SJCRH30 (cell line): ENCODE data around the gene TNPO1. TPM values are rescaled to one million over a fixed set of nuclear protein-coding genes. Genes with fewer than 3 reads are reported as not detected.

ENCODE experiments used
- DNase-seq, 2 experiments: peaks; one replicate each; pipeline ENCODE4 v3.0.0-alpha.2; 2015 to 2020
- H3K27ac ChIP-seq: fragments of 250-450 bp; sonication (Bioruptor Pico); 2 replicates; pipeline ENCODE4 v1.5.1; 2020; ENCODE audit warnings: mild to moderate bottlenecking, moderate library complexity
- H3K27me3 ChIP-seq: fragments of 250-450 bp; sonication (Bioruptor Pico); 2 replicates; pipeline ENCODE4 v1.5.1; 2020; ENCODE audit warnings: mild to moderate bottlenecking, moderate library complexity
- H3K36me3 ChIP-seq: fragments of 250-450 bp; sonication (Bioruptor Pico); 2 replicates; pipeline ENCODE4 v1.5.1; 2020; ENCODE audit warnings: mild to moderate bottlenecking, moderate library complexity
- H3K4me1 ChIP-seq: fragments of 250-450 bp; sonication (Bioruptor Pico); 2 replicates; pipeline ENCODE4 v1.5.1; 2020; ENCODE audit warnings: mild to moderate bottlenecking, moderate library complexity
- H3K4me3 ChIP-seq: fragments of 250-450 bp; sonication (Bioruptor Pico); 2 replicates; pipeline ENCODE4 v1.5.1; 2020; ENCODE audit warnings: mild to moderate bottlenecking, moderate library complexity
- H3K9me3 ChIP-seq: fragments of 250-450 bp; sonication (Bioruptor Pico); replicated peaks from 2 replicates; pipeline ENCODE4 v1.5.1; 2020; ENCODE audit warnings: mild to moderate bottlenecking, moderate library complexity
- total RNA-seq: library from RNA; depleted of rRNA; stranded (reverse); fragments of >200 nt; shearing (Covaris generic); gene quantifications from 2 replicates; pipeline ENCODE4 v1.2.3, GENCODE V29; 2014

Gene TNPO1
- total RNA-seq, 1 experiment from 2014 or later, result 209 TPM

DNA sequence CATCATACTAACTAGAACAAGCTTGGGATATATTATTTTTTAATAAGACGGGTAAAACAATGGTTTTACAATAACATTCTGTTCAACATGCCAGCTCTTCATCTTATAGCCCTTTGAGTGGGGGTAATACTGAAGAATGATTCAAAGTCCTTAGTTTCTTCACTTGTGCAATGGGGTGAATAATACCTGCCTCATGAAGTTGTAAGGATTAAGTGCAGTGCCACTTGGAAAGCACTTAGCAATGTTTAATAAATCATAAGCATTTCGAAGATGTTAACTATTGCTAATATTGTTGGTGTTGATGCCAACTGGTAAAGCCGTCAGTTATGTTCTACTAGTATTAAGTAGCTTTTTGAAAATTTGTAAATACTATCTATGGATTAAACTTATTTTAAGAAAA lies 38.0 kb downstream of the TNPO1 start:
- Histone ChIP-seq H3K36me3 (peaks cover 90% of the 10 kb centered on the region), H3K9me3 (no peaks in the 10 kb centered on the region), H3K4me3 (no peak overlapping the region), H3K27me3 (no peaks in the 10 kb centered on the region), H3K4me1 (no peaks in the 10 kb centered on the region; the same call in 1 of the 2 replicates), H3K27ac (no peak overlapping the region)
- DNase-seq, result no peak

GRCh38 chr5:72855821-72856220 lies 39.4 kb downstream of the TNPO1 start:
- DNase-seq, result no peak
- H3K27me3 ChIP-seq, result no peaks in the 10 kb centered on the region
- no peaks in the 10 kb centered on the region; the same call in 1 of the 2 replicates for H3K4me1 ChIP-seq
- no peaks in the 10 kb centered on the region for H3K9me3 ChIP-seq
- H3K4me3 ChIP-seq, result no peak overlapping the region
- no peak overlapping the region for H3K27ac ChIP-seq
- H3K36me3 ChIP-seq, result peaks cover 91% of the 10 kb centered on the region

DNA sequence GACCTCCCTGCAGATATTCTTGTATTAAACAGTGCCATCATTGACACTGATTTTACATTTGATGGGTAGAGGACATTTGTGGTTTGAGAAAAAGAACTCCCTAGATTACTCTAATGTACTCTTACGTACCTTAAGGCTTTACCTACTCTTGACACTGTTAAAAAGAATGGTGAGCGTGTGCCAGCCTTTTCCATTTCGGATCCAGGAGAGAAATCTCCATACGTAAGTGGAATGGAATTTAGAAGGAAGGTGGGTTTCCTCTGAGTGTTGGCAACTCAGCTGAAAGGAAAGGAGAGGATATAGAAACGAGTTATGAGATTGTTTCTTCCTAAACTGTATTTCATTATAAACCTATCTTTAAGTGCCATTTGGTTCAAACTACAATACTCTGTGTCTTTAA lies 40.9 kb downstream of the TNPO1 start:
- H3K9me3 ChIP-seq, result no peaks in the 10 kb centered on the region
- no peaks in the 10 kb centered on the region for H3K27me3 ChIP-seq
- no peak overlapping the region for H3K4me3 ChIP-seq
- no peaks in the 10 kb centered on the region for H3K4me1 ChIP-seq
- no peak for DNase-seq
- H3K36me3 ChIP-seq, result peaks cover 91% of the 10 kb centered on the region
- no peak overlapping the region for H3K27ac ChIP-seq

DNA sequence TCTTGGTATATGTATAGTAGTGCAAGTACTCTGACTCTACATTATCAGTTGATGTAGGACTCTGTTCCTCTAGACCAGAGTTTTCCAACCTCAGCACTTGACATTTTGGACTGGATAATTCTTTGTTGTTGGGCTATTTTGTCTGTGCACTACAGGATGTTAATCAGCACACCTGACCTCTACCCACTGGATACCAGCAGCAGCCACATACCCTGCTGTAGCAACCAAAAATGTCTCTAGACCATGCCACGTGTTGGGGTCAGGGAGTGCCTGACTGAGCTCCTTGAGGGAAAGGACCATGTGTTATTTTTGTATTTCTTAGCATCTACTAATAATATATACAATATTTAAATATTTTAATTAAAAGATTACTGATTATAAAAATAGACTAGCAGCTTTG lies 42.7 kb downstream of the TNPO1 start:
- no peaks in the 10 kb centered on the region for H3K4me1 ChIP-seq
- H3K27me3 ChIP-seq, result no peaks in the 10 kb centered on the region
- no peaks in the 10 kb centered on the region for H3K9me3 ChIP-seq
- H3K4me3 ChIP-seq, result no peak overlapping the region
- peaks cover 91% of the 10 kb centered on the region for H3K36me3 ChIP-seq
- DNase-seq, result no peak
- H3K27ac ChIP-seq, result no peak overlapping the region

GRCh38 chr5:72860499-72860898 lies 44.0 kb downstream of the TNPO1 start:
- Histone ChIP-seq H3K36me3 (peaks cover 97% of the 10 kb centered on the region), H3K27me3 (no peaks in the 10 kb centered on the region), H3K27ac (no peak overlapping the region), H3K9me3 (no peaks in the 10 kb centered on the region), H3K4me3 (no peak overlapping the region), H3K4me1 (no peaks in the 10 kb centered on the region)
- DNase-seq, result no peak

GRCh38 chr5:72871366-72872024 lies 55.0 kb downstream of the TNPO1 start:
- no peak overlapping the region for H3K27ac ChIP-seq
- no peaks in the 10 kb centered on the region for H3K9me3 ChIP-seq
- no peaks in the 10 kb centered on the region for H3K4me1 ChIP-seq
- H3K4me3 ChIP-seq, result no peak overlapping the region
- peaks cover 93% of the 10 kb centered on the region for H3K36me3 ChIP-seq
- no peaks in the 10 kb centered on the region for H3K27me3 ChIP-seq
- DNase-seq, result no peak

DNA sequence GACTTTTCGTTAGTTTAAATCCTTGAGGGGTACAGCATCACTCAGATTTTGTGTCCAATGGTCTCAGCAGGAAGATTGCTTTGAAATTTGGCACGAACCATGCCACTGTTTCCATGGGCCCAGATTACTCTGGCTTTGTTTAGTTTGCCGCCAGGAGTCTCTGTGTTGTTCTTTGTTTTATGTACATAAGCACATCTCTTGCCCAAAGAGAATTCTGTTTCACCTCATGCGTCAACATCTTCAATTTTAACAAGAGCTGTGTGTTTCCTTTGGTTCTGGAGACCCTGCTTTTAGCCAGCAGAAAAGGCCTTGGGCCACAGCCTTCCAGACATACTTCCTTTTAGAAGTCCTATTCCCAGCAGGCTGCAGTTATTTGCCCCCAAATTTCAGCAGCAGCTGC lies 62.4 kb downstream of the TNPO1 start:
- no peaks in the 10 kb centered on the region for H3K4me1 ChIP-seq
- H3K27me3 ChIP-seq, result no peaks in the 10 kb centered on the region
- H3K36me3 ChIP-seq, result peaks cover 94% of the 10 kb centered on the region
- H3K9me3 ChIP-seq, result no peaks in the 10 kb centered on the region
- no peak for DNase-seq
- no peak overlapping the region for H3K4me3 ChIP-seq
- H3K27ac ChIP-seq, result no peak overlapping the region

- no peak for DNase-seq
- peaks cover 92% of the 10 kb centered on the region for H3K36me3 ChIP-seq
Observed at GRCh38 chr5:72882989-72883388, 66.5 kb downstream of the TNPO1 start.

DNA sequence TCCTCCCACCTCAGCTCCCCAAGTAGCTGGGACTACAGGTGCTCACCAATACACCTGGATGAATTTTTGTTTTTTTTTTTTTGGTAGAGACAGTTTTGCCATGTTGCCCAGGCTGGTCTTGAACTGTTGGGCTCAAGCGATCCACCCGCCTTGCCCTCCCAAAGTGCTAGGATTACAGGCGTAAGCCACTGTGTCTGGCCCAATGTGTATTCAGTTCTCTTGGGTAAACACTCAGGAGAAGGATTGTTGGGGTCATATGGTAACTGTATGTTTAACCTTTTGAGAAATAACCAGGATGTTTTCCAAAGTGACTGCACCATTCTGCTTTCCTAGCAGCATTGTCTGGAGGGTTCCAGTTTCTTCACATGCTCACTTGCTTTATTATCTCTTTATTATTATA lies 67.4 kb downstream of the TNPO1 start:
- H3K9me3 ChIP-seq, result no peaks in the 10 kb centered on the region
- H3K36me3 ChIP-seq, result peaks cover 94% of the 10 kb centered on the region
- H3K27ac ChIP-seq, result no peak overlapping the region
- H3K27me3 ChIP-seq, result no peaks in the 10 kb centered on the region
- H3K4me1 ChIP-seq, result no peaks in the 10 kb centered on the region
- DNase-seq, result no peak
- H3K4me3 ChIP-seq, result no peak overlapping the region

More at GRCh38 chr5:72882989-72883388, 66.5 kb downstream of the TNPO1 start:
- Histone ChIP-seq H3K27ac (no peak overlapping the region), H3K4me1 (no peaks in the 10 kb centered on the region), H3K27me3 (no peaks in the 10 kb centered on the region), H3K4me3 (no peak overlapping the region), H3K9me3 (no peaks in the 10 kb centered on the region)

DNA sequence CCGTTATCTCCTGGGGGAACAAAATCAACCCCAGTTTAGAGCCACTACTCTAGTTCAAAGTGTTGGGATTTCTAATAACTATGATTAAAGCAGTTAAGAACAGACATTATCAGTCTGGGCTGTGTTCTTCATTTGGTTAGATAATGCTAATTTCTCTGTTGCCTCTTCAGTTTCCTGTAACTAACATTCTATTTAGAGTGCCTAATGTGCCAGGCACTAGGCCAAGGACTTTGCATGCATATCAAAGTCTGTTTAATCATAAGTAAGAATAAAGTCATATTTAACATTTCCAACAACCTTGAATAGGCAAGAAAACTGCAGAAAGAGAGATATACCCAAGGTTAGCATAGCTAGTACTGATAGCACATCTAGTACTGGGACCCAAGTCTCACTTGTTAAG lies 68.4 kb downstream of the TNPO1 start:
- peaks cover 93% of the 10 kb centered on the region for H3K36me3 ChIP-seq
- H3K27ac ChIP-seq, result no peak overlapping the region
- H3K9me3 ChIP-seq, result no peaks in the 10 kb centered on the region
- DNase-seq, result no peak
- no peaks in the 10 kb centered on the region for H3K27me3 ChIP-seq
- no peaks in the 10 kb centered on the region for H3K4me1 ChIP-seq
- H3K4me3 ChIP-seq, result no peak overlapping the region

DNA sequence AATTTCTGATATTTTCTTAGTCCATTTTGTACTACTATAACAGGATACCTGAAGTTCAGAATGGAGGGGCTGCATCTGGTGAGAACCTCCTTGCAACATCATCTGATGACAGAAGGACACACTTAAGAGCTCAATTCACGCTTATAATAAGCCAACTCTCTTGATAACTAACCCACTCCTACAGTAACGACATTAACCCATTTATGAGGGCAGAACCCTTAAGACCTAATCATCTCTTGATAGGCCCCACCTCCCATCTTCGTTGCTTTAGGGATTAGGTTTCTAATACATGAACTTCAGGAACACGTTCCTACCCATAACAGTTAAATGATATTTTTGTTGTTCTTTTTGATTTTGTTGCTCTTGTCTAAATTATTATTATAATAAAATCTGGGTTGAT lies 69.4 kb downstream of the TNPO1 start:
- H3K27me3 ChIP-seq, result no peaks in the 10 kb centered on the region
- H3K4me3 ChIP-seq, result no peak overlapping the region
- H3K4me1 ChIP-seq, result no peaks in the 10 kb centered on the region
- H3K9me3 ChIP-seq, result no peaks in the 10 kb centered on the region
- no peak for DNase-seq
- no peak overlapping the region for H3K27ac ChIP-seq
- H3K36me3 ChIP-seq, result peaks cover 95% of the 10 kb centered on the region

DNA sequence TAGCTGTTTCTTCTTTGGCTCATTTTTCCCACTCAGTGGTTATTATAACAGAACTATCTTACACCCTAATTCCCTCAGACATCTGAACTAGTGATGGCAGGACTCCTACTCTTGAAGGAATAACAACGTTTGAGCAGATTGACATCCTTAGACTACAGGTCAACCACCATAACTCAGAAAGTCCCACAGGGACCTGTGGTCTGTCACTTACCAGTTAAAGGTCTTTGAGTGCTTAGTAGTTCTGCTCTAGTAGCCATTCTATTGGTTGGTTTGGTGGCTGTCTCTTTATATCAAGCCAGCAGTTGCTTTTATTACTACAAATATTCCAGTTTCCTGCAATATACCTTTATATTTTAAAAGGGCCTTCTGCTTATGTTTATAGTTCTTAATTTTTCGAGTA lies 72.1 kb downstream of the TNPO1 start:
- Histone ChIP-seq H3K9me3 (no peaks in the 10 kb centered on the region), H3K27me3 (no peaks in the 10 kb centered on the region), H3K36me3 (peaks cover 95% of the 10 kb centered on the region), H3K27ac (no peak overlapping the region), H3K4me1 (no peaks in the 10 kb centered on the region), H3K4me3 (no peak overlapping the region)
- DNase-seq, result no peak

DNA sequence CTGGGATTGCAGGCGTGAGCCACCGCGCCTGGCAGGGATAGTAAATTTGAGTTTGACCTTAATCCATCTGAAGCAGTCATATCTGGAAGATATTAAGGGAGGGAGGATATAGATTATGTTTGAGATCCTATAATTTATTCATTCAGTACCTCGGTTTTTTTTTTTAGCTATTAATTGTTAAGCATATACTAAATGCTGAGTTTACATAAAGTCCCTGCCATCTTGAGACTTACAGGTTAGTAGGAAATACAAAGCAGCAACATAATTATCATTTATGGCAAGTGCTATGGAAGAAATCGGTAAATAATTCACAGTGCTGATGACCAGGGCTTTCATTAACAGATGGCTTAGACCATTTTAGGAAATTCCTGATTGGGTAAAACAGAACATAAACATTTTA lies 72.9 kb downstream of the TNPO1 start:
- Histone ChIP-seq H3K4me3 (no peak overlapping the region), H3K27ac (no peak overlapping the region), H3K36me3 (peaks cover 95% of the 10 kb centered on the region), H3K9me3 (no peaks in the 10 kb centered on the region), H3K4me1 (no peaks in the 10 kb centered on the region), H3K27me3 (no peaks in the 10 kb centered on the region)
- DNase-seq, result no peak

- no peak overlapping the region for H3K27ac ChIP-seq
- peaks cover 97% of the 10 kb centered on the region for H3K36me3 ChIP-seq
- no peak for DNase-seq
- H3K4me3 ChIP-seq, result no peak overlapping the region
- H3K27me3 ChIP-seq, result no peaks in the 10 kb centered on the region
- H3K9me3 ChIP-seq, result no peaks in the 10 kb centered on the region
- H3K4me1 ChIP-seq, result no peaks in the 10 kb centered on the region
Observed at GRCh38 chr5:72892846-72893245, 76.4 kb downstream of the TNPO1 start.

DNA sequence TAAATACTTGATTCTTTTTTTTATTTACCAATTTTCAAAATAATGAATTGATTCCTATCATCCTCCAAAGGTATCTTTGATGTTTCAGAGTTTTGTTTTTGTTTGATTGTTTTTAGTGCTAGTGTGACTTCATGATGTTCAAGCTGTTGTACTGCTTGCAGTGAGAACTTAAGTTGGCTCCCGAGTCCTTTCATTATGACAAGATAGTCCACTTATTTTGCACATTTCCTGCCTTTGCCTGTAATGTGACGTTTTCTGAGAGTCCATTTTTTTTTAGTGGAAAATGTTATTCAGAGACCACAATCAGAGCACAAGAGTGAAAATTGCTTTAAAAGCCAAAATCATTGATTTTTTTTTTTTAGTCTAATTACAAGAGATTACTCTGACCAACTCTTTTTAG lies 79.3 kb downstream of the TNPO1 start:
- no peak overlapping the region for H3K27ac ChIP-seq
- peaks cover 98% of the 10 kb centered on the region for H3K36me3 ChIP-seq

GRCh38 chr5:72906806-72907205 lies 90.3 kb downstream of the TNPO1 start:
- Histone ChIP-seq H3K4me1 (no peaks in the 10 kb centered on the region), H3K27me3 (no peaks in the 10 kb centered on the region; the same call in 1 of the 2 replicates), H3K36me3 (peaks cover 88% of the 10 kb centered on the region), H3K9me3 (no peaks in the 10 kb centered on the region), H3K4me3 (no peak overlapping the region), H3K27ac (no peak overlapping the region)
- DNase-seq, result no peak

More for the DNA sequence above, 79.3 kb downstream of the TNPO1 start:
- Histone ChIP-seq H3K4me3 (no peak overlapping the region), H3K9me3 (no peaks in the 10 kb centered on the region), H3K4me1 (no peaks in the 10 kb centered on the region), H3K27me3 (no peaks in the 10 kb centered on the region)
- DNase-seq, result no peak
